GM20000 (cell line): ENCODE data around the gene URAD.
"Not testable (repeated sequence)": the region's sequence is repeated elsewhere in the genome, so short reads cannot be mapped to it uniquely, and the experiment has no call there.

Experiments
- DNase-seq: peaks from one replicate; pipeline ENCODE4 v3.0.0; 2012; ENCODE audit warnings: low spot score
- CTCF ChIP-seq: IDR thresholded peaks from 2 replicates; pipeline ENCODE4 v1.5.1; 2012; ENCODE audit warnings: mild to moderate bottlenecking, control low read depth; ENCODE audit errors: extremely low read depth, missing control alignments

URAD gene

DNA sequence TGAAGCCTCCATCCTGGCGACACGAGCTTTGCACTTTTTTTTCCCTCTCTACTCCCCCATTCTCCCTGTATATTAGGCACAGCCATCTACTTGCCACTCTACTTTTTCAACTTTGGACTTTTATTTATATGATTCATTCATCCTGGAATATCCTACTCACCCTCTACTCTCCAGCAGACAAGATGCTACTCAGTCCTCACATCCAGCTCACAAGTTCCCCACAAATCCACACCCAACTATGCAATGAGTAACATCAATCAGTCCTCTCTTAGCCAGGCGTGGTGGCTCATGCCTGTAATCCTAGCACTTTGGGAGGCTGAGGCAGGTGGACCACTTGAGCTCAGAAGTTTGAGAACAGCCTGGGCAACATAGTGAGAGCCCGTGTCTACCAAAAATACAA lies 23.9 kb upstream of the URAD start:
- no peak for TF ChIP-seq CTCF
- no peak for DNase-seq

GRCh38 chr13:28010046-28010445 lies 21.6 kb upstream of the URAD start:
- TF ChIP-seq CTCF, result no peak
- DNase-seq, result no peak

DNA sequence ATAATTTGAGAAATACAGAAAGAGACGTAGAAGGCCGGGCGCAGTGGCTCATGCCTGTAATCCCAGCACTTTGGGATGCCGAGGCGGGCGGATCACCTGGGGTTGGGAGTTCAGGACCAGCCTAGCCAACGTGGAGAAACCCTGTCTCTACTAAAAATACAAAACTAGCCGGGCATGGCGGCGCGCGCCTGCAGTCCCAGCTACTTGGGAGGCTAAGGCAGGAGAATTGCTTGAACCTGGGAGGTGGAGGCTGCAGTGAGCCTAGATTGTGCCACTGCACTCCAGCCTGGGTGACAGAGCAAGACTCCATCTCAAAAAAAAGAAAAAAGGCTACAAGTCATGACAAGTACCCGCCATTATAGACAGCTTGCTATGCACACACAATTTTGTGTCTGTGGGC lies 16.5 kb upstream of the URAD start:
- not testable (repeated sequence) for DNase-seq

- no peak for TF ChIP-seq CTCF
- no peak for DNase-seq
Observed at GRCh38 chr13:28002886-28003698, 14.6 kb upstream of the URAD start.

DNA sequence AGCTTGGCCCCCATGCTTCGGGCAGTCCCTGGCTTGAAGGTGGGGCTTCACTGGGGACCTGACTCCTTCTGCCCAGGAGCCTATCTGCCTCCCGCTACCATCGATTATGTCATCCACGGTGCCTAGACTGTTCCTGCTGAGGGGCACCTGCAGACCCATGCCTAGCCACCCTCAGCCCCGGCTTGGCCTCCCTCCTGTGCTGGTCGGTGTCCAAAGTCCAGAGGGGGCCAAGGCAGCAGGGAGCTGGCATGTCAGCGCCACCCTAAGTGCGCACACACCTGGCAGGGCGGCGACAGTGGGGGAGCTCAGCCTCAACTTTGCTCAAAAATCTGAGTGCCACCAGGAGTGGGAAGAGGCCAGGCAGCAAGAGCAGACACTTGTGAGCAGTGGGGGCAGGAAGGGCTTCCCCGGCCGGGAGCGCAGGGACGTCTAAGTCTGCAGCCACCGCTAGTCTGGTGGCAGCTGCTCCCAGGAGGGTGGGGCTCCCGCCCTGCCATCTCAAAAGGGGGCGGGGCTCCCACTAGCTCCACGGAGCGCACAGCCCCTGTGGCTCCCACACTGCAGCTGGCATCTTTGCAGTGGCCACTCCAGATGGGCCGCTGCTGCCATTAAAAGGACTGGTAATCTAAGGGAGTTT lies 13.5 kb upstream of the URAD start:
- no peak for DNase-seq
- no peak for TF ChIP-seq CTCF

GRCh38 chr13:28001049-28001448 lies 12.6 kb upstream of the URAD start:
- TF ChIP-seq CTCF, result no peak
- DNase-seq, result no peak

DNA sequence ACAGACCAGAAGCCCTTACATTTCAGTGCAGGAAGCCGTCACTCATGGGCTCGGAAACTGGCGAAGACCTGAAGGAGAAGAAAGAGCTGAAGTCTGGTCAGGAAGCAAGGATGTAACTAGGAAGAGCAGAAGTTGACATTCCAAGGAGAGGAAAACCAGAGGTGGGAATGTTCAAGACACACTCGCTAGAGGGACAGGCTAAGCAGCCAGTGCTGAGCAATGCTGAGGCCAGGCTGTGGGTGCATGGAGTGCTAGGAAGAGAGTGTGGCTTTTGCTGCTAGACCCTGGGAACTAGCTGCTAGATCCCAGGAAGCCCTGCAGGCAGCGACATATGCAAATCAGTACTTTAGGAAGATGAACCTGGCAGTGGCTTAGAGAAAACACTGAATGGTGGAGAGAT lies 12.1 kb upstream of the URAD start:
- no peak for DNase-seq
- no peak for TF ChIP-seq CTCF
